Measurements from ENCODE around the gene RNF212B.

GRCh38 chr14:23208324-23208723 is 29.4 kb upstream of the RNF212B start:
- no peak for TF ChIP-seq SUZ12 (IDR thresholded peaks at IDR 0.05)
- no peak for TF ChIP-seq BHLHE40 (IDR thresholded peaks at IDR 0.05; ENCODE audit: borderline replicate concordance)
- no peak for TF ChIP-seq PKNOX1 (IDR thresholded peaks at IDR 0.05)
- TF ChIP-seq ZNF384 (IDR thresholded peaks at IDR 0.05) = no peak
- TF ChIP-seq SP1 (IDR thresholded peaks at IDR 0.05) = no peak
- no peak for TF ChIP-seq NFRKB (IDR thresholded peaks at IDR 0.05)
- no peak for TF ChIP-seq L3MBTL2 (conservative IDR thresholded peaks at IDR 0.05)
- no peak for TF ChIP-seq TARDBP (IDR thresholded peaks at IDR 0.05)
- TF ChIP-seq ELF4 (IDR thresholded peaks at IDR 0.05) = no peak
- TF ChIP-seq FOXM1 (IDR thresholded peaks at IDR 0.05; ENCODE audit: borderline replicate concordance) = no peak
- TF ChIP-seq FOXK2 (IDR thresholded peaks at IDR 0.05) = no peak
- no peak for TF ChIP-seq CTBP1 (IDR thresholded peaks at IDR 0.05; ENCODE audit: borderline replicate concordance)
- TF ChIP-seq FOXA1 (IDR thresholded peaks at IDR 0.05) = no peak

Data from HEK293T (cell line).